Measurements from ENCODE around the gene NSRP1.
A peak's percentile ranks its signal among the peaks of the same experiment; 100 is the strongest.

NSRP1 gene, protein sequence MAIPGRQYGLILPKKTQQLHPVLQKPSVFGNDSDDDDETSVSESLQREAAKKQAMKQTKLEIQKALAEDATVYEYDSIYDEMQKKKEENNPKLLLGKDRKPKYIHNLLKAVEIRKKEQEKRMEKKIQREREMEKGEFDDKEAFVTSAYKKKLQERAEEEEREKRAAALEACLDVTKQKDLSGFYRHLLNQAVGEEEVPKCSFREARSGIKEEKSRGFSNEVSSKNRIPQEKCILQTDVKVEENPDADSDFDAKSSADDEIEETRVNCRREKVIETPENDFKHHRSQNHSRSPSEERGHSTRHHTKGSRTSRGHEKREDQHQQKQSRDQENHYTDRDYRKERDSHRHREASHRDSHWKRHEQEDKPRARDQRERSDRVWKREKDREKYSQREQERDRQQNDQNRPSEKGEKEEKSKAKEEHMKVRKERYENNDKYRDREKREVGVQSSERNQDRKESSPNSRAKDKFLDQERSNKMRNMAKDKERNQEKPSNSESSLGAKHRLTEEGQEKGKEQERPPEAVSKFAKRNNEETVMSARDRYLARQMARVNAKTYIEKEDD

DNA sequence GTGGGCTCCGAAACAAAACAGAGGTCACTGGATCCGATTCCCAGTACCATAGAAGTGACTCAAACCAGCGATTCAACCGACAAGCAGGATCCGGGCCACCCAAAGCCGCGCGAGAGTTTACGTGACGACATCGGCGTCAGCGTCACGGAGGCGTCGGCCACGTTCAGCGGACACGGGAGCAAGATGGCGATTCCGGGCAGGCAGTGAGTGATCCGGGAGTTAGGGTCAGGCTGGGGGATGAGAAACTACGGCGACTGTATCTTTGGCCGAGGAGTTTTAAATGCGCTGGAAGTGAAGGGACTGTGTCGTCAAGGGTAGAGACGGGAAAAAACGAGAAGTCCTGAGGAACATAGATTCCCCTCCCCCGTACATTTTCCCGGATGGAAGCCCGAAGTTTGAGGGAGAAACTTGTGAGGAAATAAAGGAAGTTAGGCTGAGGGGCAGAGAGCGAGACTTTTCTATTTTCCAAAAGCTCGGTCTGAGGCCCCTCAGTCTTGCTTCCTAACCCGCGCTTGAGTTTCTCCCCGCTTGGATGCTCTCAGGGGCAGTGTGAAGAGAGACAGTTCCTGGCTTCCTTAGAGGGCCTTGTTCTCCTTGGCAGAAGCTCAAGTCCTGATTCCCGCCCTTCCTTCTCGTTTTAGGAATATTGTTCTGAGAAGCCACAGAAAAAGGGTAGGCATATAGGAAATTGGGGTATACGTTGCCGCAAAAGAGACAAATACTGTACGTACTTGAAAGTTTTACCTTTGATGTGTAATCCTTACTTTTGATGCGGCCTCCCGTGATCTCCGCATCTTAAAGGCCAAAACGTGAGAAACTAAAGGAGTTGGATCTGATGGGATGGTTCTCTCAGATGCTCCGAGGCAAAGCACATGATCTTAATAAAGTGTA, at the start of gene NSRP1:
Gene NSRP1, plus strand, starts transcription at position 156 of the 891 bp plus-strand sequence. Its CDS starts 28 bp downstream, at position 184.
- TF ChIP-seq, protein P1, sequence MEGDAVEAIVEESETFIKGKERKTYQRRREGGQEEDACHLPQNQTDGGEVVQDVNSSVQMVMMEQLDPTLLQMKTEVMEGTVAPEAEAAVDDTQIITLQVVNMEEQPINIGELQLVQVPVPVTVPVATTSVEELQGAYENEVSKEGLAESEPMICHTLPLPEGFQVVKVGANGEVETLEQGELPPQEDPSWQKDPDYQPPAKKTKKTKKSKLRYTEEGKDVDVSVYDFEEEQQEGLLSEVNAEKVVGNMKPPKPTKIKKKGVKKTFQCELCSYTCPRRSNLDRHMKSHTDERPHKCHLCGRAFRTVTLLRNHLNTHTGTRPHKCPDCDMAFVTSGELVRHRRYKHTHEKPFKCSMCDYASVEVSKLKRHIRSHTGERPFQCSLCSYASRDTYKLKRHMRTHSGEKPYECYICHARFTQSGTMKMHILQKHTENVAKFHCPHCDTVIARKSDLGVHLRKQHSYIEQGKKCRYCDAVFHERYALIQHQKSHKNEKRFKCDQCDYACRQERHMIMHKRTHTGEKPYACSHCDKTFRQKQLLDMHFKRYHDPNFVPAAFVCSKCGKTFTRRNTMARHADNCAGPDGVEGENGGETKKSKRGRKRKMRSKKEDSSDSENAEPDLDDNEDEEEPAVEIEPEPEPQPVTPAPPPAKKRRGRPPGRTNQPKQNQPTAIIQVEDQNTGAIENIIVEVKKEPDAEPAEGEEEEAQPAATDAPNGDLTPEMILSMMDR (IDR thresholded peaks at IDR 0.05; ENCODE audit: extremely low read depth, missing control alignments): no peak
- peak; percentile 86 for DNase-seq (ENCODE audit: low spot score)

DNA sequence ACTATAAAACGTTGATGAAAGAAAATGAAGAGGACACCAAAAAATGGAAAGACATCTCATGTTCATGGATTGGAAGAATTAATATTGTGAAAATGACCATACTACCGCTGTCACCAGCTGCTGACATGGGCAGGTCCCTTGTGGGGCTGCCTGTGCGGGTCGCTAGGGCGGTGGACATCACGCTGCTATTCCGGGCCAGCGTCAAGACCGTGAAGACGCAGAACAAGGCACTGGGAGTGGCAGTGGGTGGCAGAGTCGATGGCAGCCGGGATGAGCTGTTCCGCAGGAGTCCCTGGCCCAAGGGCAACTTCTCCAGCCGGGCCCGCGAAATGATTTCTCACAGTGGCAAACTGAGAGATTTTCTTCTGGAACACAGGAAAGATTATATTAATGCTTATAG, 48.2 kb upstream of the NSRP1 start:
- no peak for DNase-seq (ENCODE audit: low spot score)
- TF ChIP-seq, protein P1 (IDR thresholded peaks at IDR 0.05; ENCODE audit: extremely low read depth, missing control alignments): no peak

DNA sequence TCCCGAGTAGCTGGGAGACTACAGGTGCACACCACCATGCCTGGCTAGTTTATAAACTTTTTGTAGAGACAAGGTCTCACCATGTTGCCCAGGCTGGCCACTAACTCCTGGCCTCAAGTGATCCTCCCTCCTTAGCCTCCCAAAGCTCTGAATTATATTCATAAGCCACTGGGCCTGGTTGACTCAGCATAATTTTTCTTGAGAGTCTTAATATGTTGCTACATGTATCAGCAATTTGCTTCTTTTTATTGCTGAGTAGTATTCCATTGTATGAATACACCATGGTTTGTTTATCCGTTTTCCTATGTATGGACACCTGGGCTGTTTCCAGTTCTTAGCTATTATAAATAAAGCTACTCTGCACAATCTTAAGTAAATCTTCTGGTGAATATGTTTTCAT, 42.4 kb upstream of the NSRP1 start:
- TF ChIP-seq, protein P1 (IDR thresholded peaks at IDR 0.05; ENCODE audit: extremely low read depth, missing control alignments): no peak
- DNase-seq (ENCODE audit: low spot score): no peak

DNA sequence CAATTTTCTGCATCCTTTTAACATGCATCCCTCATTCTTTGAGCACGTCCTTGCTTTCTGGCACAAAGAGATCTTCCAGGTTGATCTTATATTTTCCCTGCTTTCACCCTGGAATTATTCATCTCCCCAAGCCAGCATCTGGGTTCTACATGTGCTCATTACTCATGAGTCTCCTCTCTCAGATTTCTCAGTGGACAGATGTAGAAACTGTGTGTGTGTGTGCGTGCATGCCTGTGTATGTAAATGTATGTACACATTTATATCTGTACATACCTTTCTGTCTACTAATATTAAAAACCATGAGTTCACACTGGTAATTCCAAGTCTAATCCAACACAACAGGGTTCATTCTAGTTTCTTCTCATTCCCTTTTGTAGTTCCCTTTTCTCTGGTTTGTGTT, 41.9 kb upstream of the NSRP1 start:
- TF ChIP-seq, protein P1 (IDR thresholded peaks at IDR 0.05; ENCODE audit: extremely low read depth, missing control alignments): no peak
- DNase-seq (ENCODE audit: low spot score): no peak

DNA sequence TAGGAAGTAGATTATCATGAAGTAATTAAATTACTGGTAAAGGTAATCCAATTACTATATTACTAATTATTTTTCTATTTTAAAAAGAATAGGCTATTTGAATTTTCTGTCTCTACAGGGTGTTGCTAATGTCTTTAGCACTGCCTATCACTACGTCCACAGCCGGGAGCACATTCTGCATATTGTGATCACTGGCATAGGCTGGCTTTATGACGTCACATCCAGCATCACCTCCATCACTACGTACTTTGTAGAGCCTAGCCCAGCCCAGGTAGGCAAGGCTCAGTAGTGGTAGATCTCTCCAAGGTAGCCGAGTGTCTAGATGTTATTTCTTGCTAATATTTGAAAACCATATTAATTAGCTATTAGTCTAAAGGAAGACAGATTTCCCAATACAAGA, 33.8 kb upstream of the NSRP1 start:
- no peak for DNase-seq (ENCODE audit: low spot score)
- TF ChIP-seq, protein P1 (IDR thresholded peaks at IDR 0.05; ENCODE audit: extremely low read depth, missing control alignments): no peak

DNA sequence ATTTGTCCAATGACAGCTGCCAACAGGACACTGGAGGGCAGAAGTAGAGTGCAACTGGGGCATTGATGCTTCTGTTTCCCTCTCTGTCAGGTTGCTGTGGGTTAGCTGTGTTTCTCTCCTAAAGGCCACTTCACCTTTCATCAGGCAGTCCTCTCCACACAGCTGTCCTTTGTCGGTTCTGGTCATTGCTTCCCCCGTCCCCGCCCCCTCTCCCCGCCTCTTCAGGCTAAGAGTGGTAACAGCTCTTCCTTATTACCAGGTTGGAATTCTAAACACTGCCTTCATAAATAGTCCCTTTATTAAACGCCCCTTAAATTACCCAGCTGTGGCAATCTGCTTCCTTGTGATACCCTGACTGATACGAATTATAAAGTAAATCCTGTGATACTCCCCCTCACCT, 31.8 kb upstream of the NSRP1 start:
- TF ChIP-seq, protein P1 (IDR thresholded peaks at IDR 0.05; ENCODE audit: extremely low read depth, missing control alignments): no peak
- no peak for DNase-seq (ENCODE audit: low spot score)

Data from GM20000 (cell line).